ENCODE measurements around the gene SYTL1.

DNA sequence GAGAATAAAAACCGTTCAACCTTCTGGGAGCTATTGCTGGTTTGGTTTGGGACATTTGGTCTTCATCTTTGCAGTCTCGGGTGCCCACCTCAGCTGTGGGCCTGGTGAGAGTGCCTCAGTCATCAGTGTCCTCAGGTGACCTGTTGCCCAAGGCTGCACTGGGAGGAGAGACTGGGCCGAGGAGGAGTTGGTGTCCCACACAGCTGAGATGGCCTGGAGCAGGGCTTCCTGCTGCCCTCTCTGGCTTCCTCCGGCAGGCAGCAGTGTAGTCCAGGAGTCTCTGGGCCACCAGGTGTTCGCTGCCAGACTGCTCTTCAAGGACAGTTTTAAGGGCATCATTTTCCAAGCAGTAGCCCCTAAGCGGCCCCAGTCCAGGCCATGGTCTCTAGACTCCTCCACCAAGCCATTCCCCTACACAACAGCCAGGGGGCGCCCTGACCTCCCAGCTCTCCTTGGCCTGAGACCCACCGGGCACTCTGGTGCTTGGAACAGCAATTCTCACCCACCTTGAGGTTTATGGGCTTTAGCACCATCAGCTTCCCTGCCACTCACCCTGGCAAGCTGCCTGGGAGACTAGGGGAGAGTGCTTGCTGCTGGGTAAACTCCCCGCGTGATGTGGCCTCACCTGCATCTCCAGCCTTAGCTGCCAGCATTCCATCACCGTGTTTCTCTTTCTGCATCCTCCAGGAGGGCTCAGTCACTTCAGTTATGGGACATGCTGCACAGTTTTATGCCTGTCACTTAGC is 9.1 kb upstream of the SYTL1 start:
- TF ChIP-seq, protein P1, sequence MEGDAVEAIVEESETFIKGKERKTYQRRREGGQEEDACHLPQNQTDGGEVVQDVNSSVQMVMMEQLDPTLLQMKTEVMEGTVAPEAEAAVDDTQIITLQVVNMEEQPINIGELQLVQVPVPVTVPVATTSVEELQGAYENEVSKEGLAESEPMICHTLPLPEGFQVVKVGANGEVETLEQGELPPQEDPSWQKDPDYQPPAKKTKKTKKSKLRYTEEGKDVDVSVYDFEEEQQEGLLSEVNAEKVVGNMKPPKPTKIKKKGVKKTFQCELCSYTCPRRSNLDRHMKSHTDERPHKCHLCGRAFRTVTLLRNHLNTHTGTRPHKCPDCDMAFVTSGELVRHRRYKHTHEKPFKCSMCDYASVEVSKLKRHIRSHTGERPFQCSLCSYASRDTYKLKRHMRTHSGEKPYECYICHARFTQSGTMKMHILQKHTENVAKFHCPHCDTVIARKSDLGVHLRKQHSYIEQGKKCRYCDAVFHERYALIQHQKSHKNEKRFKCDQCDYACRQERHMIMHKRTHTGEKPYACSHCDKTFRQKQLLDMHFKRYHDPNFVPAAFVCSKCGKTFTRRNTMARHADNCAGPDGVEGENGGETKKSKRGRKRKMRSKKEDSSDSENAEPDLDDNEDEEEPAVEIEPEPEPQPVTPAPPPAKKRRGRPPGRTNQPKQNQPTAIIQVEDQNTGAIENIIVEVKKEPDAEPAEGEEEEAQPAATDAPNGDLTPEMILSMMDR (IDR thresholded peaks at IDR 0.05), result peak; percentile 85
- TF ChIP-seq, protein P2, sequence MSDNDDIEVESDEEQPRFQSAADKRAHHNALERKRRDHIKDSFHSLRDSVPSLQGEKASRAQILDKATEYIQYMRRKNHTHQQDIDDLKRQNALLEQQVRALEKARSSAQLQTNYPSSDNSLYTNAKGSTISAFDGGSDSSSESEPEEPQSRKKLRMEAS (IDR thresholded peaks at IDR 0.05; ENCODE audit: low read depth), result no peak
- TF ChIP-seq RFX5 (IDR thresholded peaks at IDR 0.05; ENCODE audit: low read length) (no peak), GABPA (IDR thresholded peaks at IDR 0.05; ENCODE audit: low read depth) (no peak), NFIC (IDR thresholded peaks at IDR 0.05; ENCODE audit: borderline replicate concordance) (no peak)
- TF ChIP-seq, protein P3, sequence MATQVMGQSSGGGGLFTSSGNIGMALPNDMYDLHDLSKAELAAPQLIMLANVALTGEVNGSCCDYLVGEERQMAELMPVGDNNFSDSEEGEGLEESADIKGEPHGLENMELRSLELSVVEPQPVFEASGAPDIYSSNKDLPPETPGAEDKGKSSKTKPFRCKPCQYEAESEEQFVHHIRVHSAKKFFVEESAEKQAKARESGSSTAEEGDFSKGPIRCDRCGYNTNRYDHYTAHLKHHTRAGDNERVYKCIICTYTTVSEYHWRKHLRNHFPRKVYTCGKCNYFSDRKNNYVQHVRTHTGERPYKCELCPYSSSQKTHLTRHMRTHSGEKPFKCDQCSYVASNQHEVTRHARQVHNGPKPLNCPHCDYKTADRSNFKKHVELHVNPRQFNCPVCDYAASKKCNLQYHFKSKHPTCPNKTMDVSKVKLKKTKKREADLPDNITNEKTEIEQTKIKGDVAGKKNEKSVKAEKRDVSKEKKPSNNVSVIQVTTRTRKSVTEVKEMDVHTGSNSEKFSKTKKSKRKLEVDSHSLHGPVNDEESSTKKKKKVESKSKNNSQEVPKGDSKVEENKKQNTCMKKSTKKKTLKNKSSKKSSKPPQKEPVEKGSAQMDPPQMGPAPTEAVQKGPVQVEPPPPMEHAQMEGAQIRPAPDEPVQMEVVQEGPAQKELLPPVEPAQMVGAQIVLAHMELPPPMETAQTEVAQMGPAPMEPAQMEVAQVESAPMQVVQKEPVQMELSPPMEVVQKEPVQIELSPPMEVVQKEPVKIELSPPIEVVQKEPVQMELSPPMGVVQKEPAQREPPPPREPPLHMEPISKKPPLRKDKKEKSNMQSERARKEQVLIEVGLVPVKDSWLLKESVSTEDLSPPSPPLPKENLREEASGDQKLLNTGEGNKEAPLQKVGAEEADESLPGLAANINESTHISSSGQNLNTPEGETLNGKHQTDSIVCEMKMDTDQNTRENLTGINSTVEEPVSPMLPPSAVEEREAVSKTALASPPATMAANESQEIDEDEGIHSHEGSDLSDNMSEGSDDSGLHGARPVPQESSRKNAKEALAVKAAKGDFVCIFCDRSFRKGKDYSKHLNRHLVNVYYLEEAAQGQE (IDR thresholded peaks at IDR 0.05; ENCODE audit: low read depth, low read length), result no peak
